Duodenal mucosa (tissue), 2 donors: ENCODE results near the gene ZNF823.
A peak's percentile ranks its signal among the peaks of the same experiment; 100 is the strongest.

Source experiments
- H3K27ac ChIP-seq: one replicate; pipeline ENCODE4 v1.7.0; 2013; ENCODE audit warnings: low read depth, low read length
- H3K27me3 ChIP-seq, 2 donors: one replicate each; pipeline ENCODE4 v1.7.0; 2013; ENCODE audit warnings: low read length in 2 of 2, control low read depth in 1 of 2; ENCODE audit not compliant: insufficient read depth in 2 of 2, control insufficient read depth in 1 of 2
- H3K36me3 ChIP-seq, 2 donors: one replicate each; pipeline ENCODE4 v1.7.0; 2013; ENCODE audit warnings: low read length in 2 of 2, control low read depth in 1 of 2; ENCODE audit not compliant: insufficient read depth in 2 of 2, control insufficient read depth in 1 of 2
- H3K4me1 ChIP-seq, 2 donors: one replicate each; pipeline ENCODE4 v1.7.0; 2013; ENCODE audit warnings: low read length in 2 of 2, control low read depth in 1 of 2; ENCODE audit not compliant: insufficient read depth in 2 of 2, control insufficient read depth in 1 of 2
- H3K4me3 ChIP-seq, 2 donors: one replicate each; pipeline ENCODE4 v1.7.0; 2013; ENCODE audit warnings: low read length in 2 of 2, low read depth in 1 of 2
- H3K9ac ChIP-seq, 2 donors: one replicate each; pipeline ENCODE4 v1.7.0; 2013; ENCODE audit warnings: low read length in 2 of 2, low read depth in 1 of 2
- H3K9me3 ChIP-seq, 2 donors: one replicate each; pipeline ENCODE4 v1.7.0; 2013; ENCODE audit warnings: low read length in 2 of 2, control low read depth in 1 of 2; ENCODE audit not compliant: control insufficient read depth in 1 of 2

The ZNF823 gene

DNA sequence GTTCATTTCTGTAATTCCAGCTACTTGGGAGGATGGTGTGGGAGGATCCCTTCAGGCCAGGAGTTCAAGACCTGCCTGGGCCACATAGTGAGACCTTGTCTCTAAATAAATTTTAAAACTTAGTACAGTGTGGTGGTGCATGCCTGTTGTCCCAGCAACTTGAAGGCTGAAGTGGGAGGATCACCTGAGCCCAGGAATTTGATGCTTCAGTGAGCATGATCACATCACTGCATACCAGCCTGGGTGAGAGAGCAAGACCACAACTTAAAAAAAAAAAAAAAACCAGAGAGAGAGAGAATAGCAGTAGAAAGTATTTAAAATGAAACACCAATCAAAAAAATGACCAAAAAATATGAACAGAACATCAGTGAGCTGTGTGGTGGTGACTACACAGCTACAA is 7.1 kb upstream of the ZNF823 start:
- H3K9ac ChIP-seq = no peak overlapping the region
- H3K27ac ChIP-seq = no peak overlapping the region
- H3K36me3 ChIP-seq = no peaks in the 10 kb centered on the region
- H3K27me3 ChIP-seq = no peaks in the 10 kb centered on the region
- peaks cover 0 to 12% of the 10 kb centered on the region in 2 donors for H3K9me3 ChIP-seq
- no peak overlapping the region for H3K4me3 ChIP-seq
- no peaks in the 10 kb centered on the region for H3K4me1 ChIP-seq

DNA sequence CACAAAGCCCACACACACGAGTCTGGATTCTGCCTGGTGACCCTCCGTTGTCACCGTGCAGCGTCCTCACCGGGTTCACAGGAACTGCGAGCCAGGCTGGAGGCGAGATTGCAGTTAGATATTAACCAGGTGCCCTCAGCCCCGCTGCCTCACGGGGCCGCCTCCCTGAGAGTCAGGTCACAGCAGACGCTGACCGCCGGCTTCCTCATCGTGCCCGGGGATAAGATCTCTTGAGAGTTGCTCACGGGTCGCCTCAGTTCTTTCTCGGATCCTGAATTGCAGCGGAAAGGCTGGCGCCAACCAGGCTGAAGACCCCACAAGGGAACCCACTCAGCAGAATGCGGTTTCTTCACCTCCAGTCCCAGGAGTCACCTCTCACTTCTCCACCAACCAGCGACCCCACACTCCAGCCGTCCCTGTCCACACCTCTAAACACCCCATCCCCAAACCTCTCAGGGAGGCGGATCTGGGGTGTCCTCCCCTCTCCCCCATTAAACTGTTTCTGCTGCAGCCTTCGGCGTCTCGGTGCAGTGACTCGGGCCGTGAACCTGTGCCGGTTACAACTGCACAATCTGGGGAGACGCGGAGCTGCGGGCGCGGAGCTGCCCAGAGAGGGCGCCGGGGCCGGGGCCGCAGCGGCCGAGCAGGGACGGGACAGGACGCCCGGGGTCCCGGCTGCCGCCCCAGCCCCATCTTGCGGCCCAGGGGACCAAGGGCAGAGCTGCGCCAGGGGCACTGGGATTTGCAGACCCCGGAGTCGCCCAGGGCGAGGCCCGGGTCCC is 591 bp downstream of the ZNF823 start:
- Histone ChIP-seq H3K36me3 (no peaks in the 10 kb centered on the region), H3K9ac (peak overlapping the region; percentile 91 to 92), H3K4me3 (peak overlapping the region; percentile 79 to 88), H3K4me1 (peaks cover 14 to 16% of the 10 kb centered on the region in 2 donors), H3K27me3 (no peaks in the 10 kb centered on the region), H3K27ac (peak overlapping the region; percentile 75), H3K9me3 (no peaks in the 10 kb centered on the region)

DNA sequence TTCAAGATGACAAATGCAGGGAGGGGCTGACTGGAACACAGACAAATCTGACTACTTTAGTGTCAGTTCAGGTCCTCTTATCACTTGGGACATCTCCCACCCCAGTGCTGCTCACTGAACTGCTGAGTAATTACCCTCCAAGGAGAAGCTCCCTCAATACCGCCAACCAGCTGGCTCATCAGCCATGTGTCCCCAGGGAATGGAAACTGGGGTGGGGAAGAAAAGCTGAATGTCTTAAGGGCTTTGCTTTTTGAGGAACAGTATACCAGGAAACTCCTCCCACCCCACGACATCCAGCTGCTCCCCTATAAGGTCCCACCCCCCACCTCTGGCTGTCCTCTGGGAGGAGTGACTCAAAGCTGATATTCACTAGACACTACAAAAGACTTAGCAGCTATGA is 2.0 kb downstream of the ZNF823 start:
- H3K4me1 ChIP-seq = peaks cover 14 to 16% of the 10 kb centered on the region in 2 donors
- H3K9ac ChIP-seq = no peak overlapping the region
- no peaks in the 10 kb centered on the region for H3K36me3 ChIP-seq
- no peaks in the 10 kb centered on the region for H3K27me3 ChIP-seq
- H3K27ac ChIP-seq = no peak overlapping the region
- H3K4me3 ChIP-seq = no peak overlapping the region
- H3K9me3 ChIP-seq = no peaks in the 10 kb centered on the region

DNA sequence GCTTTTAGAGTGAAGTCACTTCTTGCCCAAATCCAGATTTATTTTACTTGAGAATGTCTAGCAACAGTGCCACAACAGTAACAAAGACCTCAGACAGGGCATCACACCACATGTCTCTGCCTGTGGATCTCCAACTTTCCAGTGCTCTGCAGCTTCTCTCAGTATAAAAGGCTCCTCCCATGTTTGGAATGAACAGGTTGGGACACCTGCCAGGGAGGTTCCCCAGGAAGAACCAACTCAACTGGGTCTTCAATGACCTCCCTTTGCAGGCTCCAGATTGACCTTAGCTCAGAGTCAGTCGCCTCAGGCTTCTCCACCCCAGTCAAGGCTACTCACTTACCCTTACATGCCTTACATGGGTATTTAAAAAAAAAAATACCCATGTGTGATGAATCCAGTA is 3.4 kb downstream of the ZNF823 start:
- no peak overlapping the region for H3K4me3 ChIP-seq
- peaks cover 14 to 16% of the 10 kb centered on the region in 2 donors for H3K4me1 ChIP-seq
- no peak overlapping the region for H3K27ac ChIP-seq
- no peaks in the 10 kb centered on the region for H3K27me3 ChIP-seq
- H3K9me3 ChIP-seq = peaks cover 0 to under 1% of the 10 kb centered on the region in 2 donors
- no peak overlapping the region for H3K9ac ChIP-seq
- peaks cover 0 to 3% of the 10 kb centered on the region in 2 donors for H3K36me3 ChIP-seq

DNA sequence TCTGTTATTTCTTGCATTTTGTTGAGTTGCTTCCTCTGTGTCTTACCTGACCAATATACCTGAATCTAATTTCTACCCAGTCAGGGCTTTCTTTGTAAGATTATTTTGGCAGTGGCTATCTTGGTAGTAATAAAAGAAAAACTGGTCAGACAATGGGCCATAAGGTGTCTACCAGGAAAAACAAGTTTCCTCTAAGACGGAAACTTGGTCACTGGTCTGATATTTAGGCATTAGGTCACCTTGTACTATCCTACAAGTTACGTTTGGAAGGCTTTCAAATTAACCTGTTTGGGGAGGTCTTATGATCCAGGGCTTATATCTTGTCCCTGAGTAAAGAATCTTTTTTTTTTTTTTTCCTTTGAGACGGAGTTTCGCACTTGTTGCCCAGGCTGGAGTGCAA is 9.2 kb downstream of the ZNF823 start:
- no peak overlapping the region for H3K27ac ChIP-seq
- H3K4me3 ChIP-seq = no peak overlapping the region
- H3K27me3 ChIP-seq = no peaks in the 10 kb centered on the region
- H3K36me3 ChIP-seq = peaks cover 11 to 21% of the 10 kb centered on the region in 2 donors
- H3K4me1 ChIP-seq = no peaks in the 10 kb centered on the region
- H3K9me3 ChIP-seq = peaks cover 7 to 17% of the 10 kb centered on the region in 2 donors
- H3K9ac ChIP-seq = no peak overlapping the region

DNA sequence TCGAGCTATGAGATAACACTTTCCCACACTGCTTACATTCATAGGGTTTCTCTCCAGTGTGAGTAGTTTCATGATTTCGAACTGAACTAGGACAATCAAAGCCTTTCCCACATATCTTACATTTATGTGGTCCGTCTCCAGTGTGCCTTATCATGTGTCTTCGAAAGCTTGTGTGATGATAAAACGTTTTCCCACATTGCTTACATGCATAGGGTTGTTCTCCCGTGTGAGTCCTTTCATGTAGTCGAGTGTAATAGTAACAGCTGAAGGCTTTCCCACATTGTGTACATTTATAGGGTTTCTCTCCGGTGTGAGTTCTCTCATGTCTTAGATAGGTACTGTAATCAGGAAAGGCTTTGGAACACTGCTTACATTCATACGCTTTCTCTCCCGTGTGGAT is 16.3 kb downstream of the ZNF823 start:
- Histone ChIP-seq H3K4me3 (peak overlapping the region in 1 of 2 donors; percentile 17), H3K9me3 (peaks cover 44 to 50% of the 10 kb centered on the region in 2 donors), H3K36me3 (peaks cover 39 to 55% of the 10 kb centered on the region in 2 donors), H3K9ac (no peak overlapping the region), H3K27ac (no peak overlapping the region), H3K27me3 (no peaks in the 10 kb centered on the region), H3K4me1 (no peaks in the 10 kb centered on the region)

DNA sequence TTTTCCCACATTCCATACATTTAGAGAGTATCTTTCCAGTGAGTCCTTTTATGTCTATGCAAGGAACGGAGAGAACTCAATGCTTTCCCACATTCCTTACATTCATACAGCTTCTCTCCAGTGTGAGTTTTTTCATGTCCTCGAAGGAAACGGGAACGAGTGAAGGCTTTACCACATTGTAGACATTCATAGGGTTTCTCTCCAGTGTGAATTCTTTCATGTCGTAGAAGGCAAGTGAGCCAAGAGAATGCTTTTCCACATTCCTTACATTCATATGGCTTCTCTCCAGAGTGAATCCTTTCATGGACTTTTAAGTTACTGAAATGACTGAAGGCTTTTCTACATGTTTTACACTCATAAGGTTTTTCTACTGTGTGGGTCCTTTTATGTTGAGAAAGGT is 17.1 kb downstream of the ZNF823 start:
- Histone ChIP-seq H3K9ac (no peak overlapping the region), H3K4me3 (no peak overlapping the region), H3K36me3 (peaks cover 39 to 53% of the 10 kb centered on the region in 2 donors), H3K9me3 (peaks cover 44 to 50% of the 10 kb centered on the region in 2 donors), H3K27me3 (no peaks in the 10 kb centered on the region), H3K27ac (no peak overlapping the region), H3K4me1 (no peaks in the 10 kb centered on the region)

DNA sequence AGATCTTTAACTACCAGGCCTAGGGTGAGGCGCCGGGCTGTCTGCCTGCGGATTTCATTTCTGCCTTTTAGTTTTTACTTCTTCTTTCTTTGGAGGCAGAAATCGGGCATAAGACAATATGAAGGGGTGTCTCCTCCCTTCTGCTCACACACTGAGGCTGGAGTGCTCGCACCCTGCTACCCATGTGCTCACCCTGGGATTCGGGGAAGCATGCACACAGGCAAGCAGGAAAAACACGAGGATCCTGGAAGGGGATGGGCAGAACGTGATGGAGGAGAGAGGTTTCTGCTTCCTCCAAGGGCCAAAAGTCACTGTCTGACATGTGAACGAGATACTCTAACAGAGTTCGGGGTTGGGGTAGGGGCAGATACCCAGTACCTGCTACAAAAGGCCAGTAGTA is 28.4 kb downstream of the ZNF823 start:
- H3K4me1 ChIP-seq = peaks cover 0 to 5% of the 10 kb centered on the region in 2 donors
- H3K4me3 ChIP-seq = no peak overlapping the region
- H3K9me3 ChIP-seq = no peaks in the 10 kb centered on the region
- H3K36me3 ChIP-seq = no peaks in the 10 kb centered on the region
- no peak overlapping the region for H3K27ac ChIP-seq
- no peaks in the 10 kb centered on the region for H3K27me3 ChIP-seq
- H3K9ac ChIP-seq = no peak overlapping the region

DNA sequence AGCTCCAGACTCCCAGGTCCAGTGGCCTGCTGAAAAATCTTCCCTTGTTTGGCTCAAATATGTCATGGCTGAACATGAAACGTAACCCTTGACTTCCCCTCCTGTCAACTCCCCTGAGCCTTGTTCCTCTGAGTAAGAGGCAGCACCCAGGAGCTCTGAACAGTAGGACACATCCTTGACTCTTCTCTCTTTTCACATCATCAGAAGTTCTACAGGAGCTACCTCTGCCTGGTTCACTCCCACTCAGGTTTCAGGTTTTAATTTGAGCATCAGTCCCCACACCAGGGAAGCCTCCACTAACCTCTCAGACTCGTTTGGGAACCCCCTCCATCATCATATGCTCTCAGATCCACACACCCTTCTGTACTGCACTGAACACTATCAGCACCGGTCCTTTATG is 30.3 kb downstream of the ZNF823 start:
- no peaks in the 10 kb centered on the region for H3K27me3 ChIP-seq
- peaks cover 0 to 13% of the 10 kb centered on the region in 2 donors for H3K4me1 ChIP-seq
- no peaks in the 10 kb centered on the region for H3K9me3 ChIP-seq
- no peak overlapping the region for H3K27ac ChIP-seq
- no peak overlapping the region for H3K4me3 ChIP-seq
- H3K9ac ChIP-seq = no peak overlapping the region
- no peaks in the 10 kb centered on the region for H3K36me3 ChIP-seq

DNA sequence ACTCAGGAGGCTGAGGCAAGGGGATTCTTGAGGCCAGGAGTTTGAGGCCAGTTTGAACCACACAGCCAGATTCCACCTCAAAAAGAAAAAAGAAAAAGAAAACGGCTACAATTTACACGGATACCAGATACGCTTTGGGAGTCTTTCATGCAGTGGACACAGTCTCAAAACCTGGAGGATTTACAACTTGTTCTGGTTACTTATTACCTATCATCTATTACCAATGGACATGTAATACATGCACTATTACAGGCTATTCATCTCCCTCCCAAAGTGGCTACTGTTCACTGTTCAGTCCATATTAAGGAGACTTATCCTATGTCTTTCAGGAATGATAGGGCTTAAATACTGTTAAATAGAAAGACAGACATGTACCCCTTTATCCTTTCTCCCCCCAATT is 33.3 kb downstream of the ZNF823 start:
- peaks cover 0 to 13% of the 10 kb centered on the region in 2 donors for H3K4me1 ChIP-seq
- H3K27ac ChIP-seq = no peak overlapping the region
- no peaks in the 10 kb centered on the region for H3K9me3 ChIP-seq
- no peaks in the 10 kb centered on the region for H3K36me3 ChIP-seq
- no peak overlapping the region for H3K4me3 ChIP-seq
- no peaks in the 10 kb centered on the region for H3K27me3 ChIP-seq
- no peak overlapping the region for H3K9ac ChIP-seq
